ENCODE data around the gene HLCS. TPM values are rescaled to one million over a fixed set of nuclear protein-coding genes. Genes with fewer than 3 reads are reported as not detected.

Gene HLCS
- total and polyA plus RNA-seq, 10 of the 15 experiments (the other 5 are each of a cell fraction or from before 2014, with no cell fraction given): 1.5 to 12.7 (median 9.6) TPM

DNA sequence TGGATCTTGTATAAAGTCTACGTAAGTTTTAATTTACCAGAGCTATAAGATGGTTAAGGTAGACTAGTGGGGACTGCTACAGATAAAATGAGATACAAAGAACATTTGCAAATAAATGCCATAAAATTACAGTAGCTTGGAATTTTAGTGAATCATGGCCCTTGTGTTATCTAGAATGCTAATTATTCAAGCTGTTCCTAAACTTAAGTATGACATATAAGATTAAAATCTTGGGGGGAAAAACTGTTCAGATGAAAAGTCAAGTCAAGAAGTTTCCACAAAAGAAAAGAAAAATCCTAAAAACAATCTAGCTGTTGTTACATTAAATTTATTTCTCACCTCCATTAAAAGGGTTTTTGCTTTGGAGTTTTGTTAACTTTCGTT is 215.9 kb downstream of the HLCS start:
- ATAC-seq (no peak), FAIRE-seq (no peak), DNase-seq (ENCODE audit: low read depth, low spot score) (no peak)
- Histone ChIP-seq H3K36me3 (ENCODE audit: control insufficient read depth in 2 of 2, insufficient read depth in 2 of 2, low read length in 1 of 2) (no peaks in the 10 kb centered on the region), H3K27ac (ENCODE audit: control insufficient read depth, insufficient read depth) (no peak overlapping the region), H3K27me3 (replicated peaks in 1 of 2; ENCODE audit: control insufficient read depth in 2 of 2, insufficient read depth in 2 of 2, low read length in 1 of 2) (peaks cover 6 to 8% of the 10 kb centered on the region in 2 experiments), H3K79me2 (ENCODE audit: control insufficient read depth, insufficient read depth, low read length) (no peaks in the 10 kb centered on the region), H3K4me3 (no peak overlapping the region), H3K9ac (ENCODE audit: control insufficient read depth, insufficient read depth, low read length) (no peak overlapping the region), H3K9me3 (replicated peaks; ENCODE audit: control insufficient read depth, insufficient read depth, low read length) (no peaks in the 10 kb centered on the region), H3K4me2 (ENCODE audit: control insufficient read depth, insufficient read depth) (no peak overlapping the region), H2AFZ (ENCODE audit: control insufficient read depth, low read depth, low read length) (no peak overlapping the region), H4K20me1 (ENCODE audit: control insufficient read depth, insufficient read depth) (no peaks in the 10 kb centered on the region), H3K4me1 (ENCODE audit: control insufficient read depth, insufficient read depth, low read length) (no peaks in the 10 kb centered on the region)
- SMC1A ChIA-PET (ENCODE audit: uncharacterized antibody, unreplicated experiment): no interaction called here
- POLR2A ChIA-PET: no interaction called here
- RAD21 ChIA-PET (ENCODE audit: unreplicated experiment): no interaction called here
- BruUV-seq (replicated peaks): no TSS peak
- in situ Hi-C loops (cut with MboI) (no loop called here), intact Hi-C loops (cut with micrococcal nuclease; ENCODE audit: unreplicated experiment) (no loop called here)
- 53% methylated on average over 2 of the region's 2 CpGs for WGBS (ENCODE audit: insufficient coverage, insufficient replicate concordance, low lambda C conversion rate, missing lambda C conversion rate)
- CTCF ChIA-PET: no interaction called here
- no peak for TF ChIP-seq RAD21 (IDR thresholded peaks at IDR 0.05; ENCODE audit: insufficient read depth, low read depth, low read length)
- TF ChIP-seq SMAD1 (IDR thresholded peaks at IDR 0.05; ENCODE audit: low read depth, partially characterized antibody): no peak
- TF ChIP-seq NFIC (IDR thresholded peaks at IDR 0.05; ENCODE audit: low read depth, low read length): no peak
- TF ChIP-seq ZBTB4 (CRISPR knock-in tag; IDR thresholded peaks at IDR 0.05): no peak
- no peak for TF ChIP-seq CBFB (IDR thresholded peaks at IDR 0.05; ENCODE audit: low read depth)
- TF ChIP-seq, protein P1, sequence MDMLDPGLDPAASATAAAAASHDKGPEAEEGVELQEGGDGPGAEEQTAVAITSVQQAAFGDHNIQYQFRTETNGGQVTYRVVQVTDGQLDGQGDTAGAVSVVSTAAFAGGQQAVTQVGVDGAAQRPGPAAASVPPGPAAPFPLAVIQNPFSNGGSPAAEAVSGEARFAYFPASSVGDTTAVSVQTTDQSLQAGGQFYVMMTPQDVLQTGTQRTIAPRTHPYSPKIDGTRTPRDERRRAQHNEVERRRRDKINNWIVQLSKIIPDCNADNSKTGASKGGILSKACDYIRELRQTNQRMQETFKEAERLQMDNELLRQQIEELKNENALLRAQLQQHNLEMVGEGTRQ (IDR thresholded peaks at IDR 0.05; ENCODE audit: borderline replicate concordance, low read depth, low read length): no peak
- TF ChIP-seq SIX5 (IDR thresholded peaks at IDR 0.05; ENCODE audit: low read depth, low read length, severe bottlenecking): no peak
- TF ChIP-seq, protein P2, sequence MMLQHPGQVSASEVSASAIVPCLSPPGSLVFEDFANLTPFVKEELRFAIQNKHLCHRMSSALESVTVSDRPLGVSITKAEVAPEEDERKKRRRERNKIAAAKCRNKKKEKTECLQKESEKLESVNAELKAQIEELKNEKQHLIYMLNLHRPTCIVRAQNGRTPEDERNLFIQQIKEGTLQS (IDR thresholded peaks at IDR 0.05; ENCODE audit: borderline replicate concordance, extremely low read depth, low read depth, low read length): no peak
- no peak for TF ChIP-seq BRCA1 (IDR thresholded peaks at IDR 0.05; ENCODE audit: low read depth, low read length)
- no peak for TF ChIP-seq SMAD5 (IDR thresholded peaks at IDR 0.05; ENCODE audit: low read depth)
- no peak for TF ChIP-seq CEBPB (IDR thresholded peaks at IDR 0.05; ENCODE audit: borderline replicate concordance in 1 of 2, low read depth in 2 of 2, low read length in 2 of 2)
- no peak for TF ChIP-seq KAT2A (conservative IDR thresholded peaks at IDR 0.05; ENCODE audit: control insufficient read depth, low read depth, low read length)
- TF ChIP-seq STAT1 (conservative IDR thresholded peaks at IDR 0.05): no peak
- TF ChIP-seq MEF2A (IDR thresholded peaks at IDR 0.05; ENCODE audit: insufficient read depth, low read depth, low read length): no peak
- TF ChIP-seq MLLT1 (IDR thresholded peaks at IDR 0.05): no peak
- TF ChIP-seq ESRRA (IDR thresholded peaks at IDR 0.05; ENCODE audit: low read length): no peak
- TF ChIP-seq EP300 (IDR thresholded peaks at IDR 0.05; ENCODE audit: borderline replicate concordance in 1 of 2, control insufficient read depth in 1 of 2, low read depth in 2 of 2, low read length in 2 of 2): no peak

Data from GM12878 (cell line).